A549 treated with DMSO at 1 μM for 4 hours (cell line): Measurements from ENCODE around the gene KRT9. TPM values are rescaled to one million over a fixed set of nuclear protein-coding genes. Genes with fewer than 3 reads are reported as not detected.

ENCODE experiments used
- total RNA-seq: library from RNA; stranded (reverse); fragments of 200-300 nt; extraction: Qiagen RNA extraction; gene quantifications from 5 replicates; pipeline ENCODE4 v1.2.3, GENCODE V29; 2022; ENCODE audit warnings: low read depth

The KRT9 gene
- not detected in 5 replicates for total RNA-seq

GRCh38 chr17:41571561-41572434 lies at the start of gene KRT9:
KRT9 (minus strand) TSS chr17:41572059; CDS start chr17:41571992, 67 bp downstream.

GRCh38 chr17:41612376-41613160 lies 40.7 kb upstream of the KRT9 start, which contains the start of gene KRT16:
KRT16 (minus strand) TSS chr17:41612767; CDS start chr17:41612688, 79 bp downstream.

GRCh38 chr17:41586863-41587495 lies 15.1 kb upstream of the KRT9 start, which contains the start of gene KRT14:
KRT14 (minus strand) TSS chr17:41586895; CDS start chr17:41586834, 61 bp downstream.

GRCh38 chr17:41518789-41519449 lies 52.9 kb downstream of the KRT9 start, which contains the start of gene KRT15:
KRT15 (minus strand) TSS chr17:41518890; CDS start chr17:41518827, 63 bp downstream.

Other genes with a start within 250 kb of the KRT9 start
- gene KRT33A, start 221.2 kb downstream of the KRT9 start, total RNA-seq = not detected in 5 replicates
- 0.07 to 0.28 TPM (median 0.15 TPM) in 3 of 5 replicates, not detected in the others for gene KRT33B, start 202.2 kb downstream of the KRT9 start, total RNA-seq
- 0.29 to 0.53 TPM (median 0.49 TPM) in 5 replicates for gene KRT34, start 189.8 kb downstream of the KRT9 start, total RNA-seq
- gene KRT31, start 174.5 kb downstream of the KRT9 start, total RNA-seq = not detected in 5 replicates
- not detected in 5 replicates for gene KRT37, start 147.5 kb downstream of the KRT9 start, total RNA-seq
- gene KRT38, start 131.1 kb downstream of the KRT9 start, total RNA-seq = not detected in 5 replicates
- not detected in 5 replicates for gene KRT32, start 104.7 kb downstream of the KRT9 start, total RNA-seq
- not detected in 5 replicates for gene KRT35, start 90.9 kb downstream of the KRT9 start, total RNA-seq
- gene KRT36, start 82.1 kb downstream of the KRT9 start, total RNA-seq = not detected in 5 replicates
- gene KRT13, start 66.4 kb downstream of the KRT9 start, total RNA-seq = 0.08 to 0.19 TPM (median 0.16 TPM) in 4 of 5 replicates, not detected in the other
- 2.6 to 6.5 TPM (median 5.1 TPM) in 5 replicates for gene KRT15, start 53.2 kb downstream of the KRT9 start, total RNA-seq
- 41.3 to 68.5 TPM (median 54.7 TPM) in 5 replicates for gene KRT19, start 43.8 kb downstream of the KRT9 start, total RNA-seq
- 0.08 to 0.36 TPM (median 0.15 TPM) in 4 of 5 replicates, not detected in the other for gene KRT14, start 14.8 kb upstream of the KRT9 start, total RNA-seq
- 0.27 to 0.88 TPM (median 0.77 TPM) in 5 replicates for gene KRT16, start 40.7 kb upstream of the KRT9 start, total RNA-seq
- gene KRT17, start 52.5 kb upstream of the KRT9 start, total RNA-seq = 0.81 to 1.3 TPM (median 0.97 TPM) in 5 replicates
- 1,132 to 1,691 TPM (median 1,434 TPM) in 5 replicates for gene EIF1, start 116.8 kb upstream of the KRT9 start, total RNA-seq
- 0.23 to 0.57 TPM (median 0.26 TPM) in 3 of 5 replicates, not detected in the others for gene GAST, start 140.3 kb upstream of the KRT9 start, total RNA-seq
- gene HAP1, start 162.6 kb upstream of the KRT9 start, total RNA-seq = 1.1 to 2.1 TPM (median 1.7 TPM) in 5 replicates
- 90.4 to 127 TPM (median 110 TPM) in 5 replicates for gene JUP, start 214.7 kb upstream of the KRT9 start, total RNA-seq
- gene P3H4, start 239.9 kb upstream of the KRT9 start, total RNA-seq = 35.3 to 39.9 TPM (median 36.1 TPM) in 5 replicates
- gene FKBP10, start 240.9 kb upstream of the KRT9 start, total RNA-seq = 95.7 to 118 TPM (median 108 TPM) in 5 replicates